Mesendoderm (in vitro differentiated cells): ENCODE measurements around the gene PBX1.

Experiments
- DNase-seq: peaks from one replicate; pipeline ENCODE4 v3.0.0; 2013
- H2AK5ac ChIP-seq: 2 replicates; pipeline ENCODE4 v1.6.1; 2013; ENCODE audit warnings: low read length, inconsistent platforms
- H2BK120ac ChIP-seq: 2 replicates; pipeline ENCODE4 v1.6.1; 2013; ENCODE audit warnings: low read depth, mild to moderate bottlenecking, low read length, moderate library complexity, mixed read lengths
- H2BK15ac ChIP-seq: replicated peaks from 2 replicates; pipeline ENCODE4 v1.6.1; 2013; ENCODE audit warnings: low read depth, mild to moderate bottlenecking, moderate library complexity
- H2BK5ac ChIP-seq: 2 replicates; pipeline ENCODE4 v1.6.1; 2013; ENCODE audit warnings: low read length, inconsistent platforms
- H3K18ac ChIP-seq: 2 replicates; pipeline ENCODE4 v1.6.1; 2013; ENCODE audit warnings: mild to moderate bottlenecking, low read length, mixed read lengths
- H3K23ac ChIP-seq: one replicate; pipeline ENCODE4 v1.6.1; 2013; ENCODE audit warnings: low read length
- H3K27ac ChIP-seq: 2 replicates; pipeline ENCODE4 v1.5.1; 2013; ENCODE audit warnings: low read depth, mild to moderate bottlenecking, inconsistent platforms, low read length, moderate library complexity
- H3K27me3 ChIP-seq: 2 replicates; pipeline ENCODE4 v1.6.1; 2013; ENCODE audit warnings: low read length, control low read depth, mild to moderate bottlenecking, inconsistent platforms; ENCODE audit not compliant: insufficient read depth, poor library complexity
- H3K36me3 ChIP-seq: 2 replicates; pipeline ENCODE4 v1.6.1; 2013; ENCODE audit warnings: low read length, inconsistent platforms; ENCODE audit not compliant: control insufficient read depth, insufficient read depth
- H3K4ac ChIP-seq: one replicate; pipeline ENCODE4 v1.6.1; 2013; ENCODE audit warnings: low read depth, mild to moderate bottlenecking, low read length, moderate library complexity
- H3K4me1 ChIP-seq: 2 replicates; pipeline ENCODE4 v1.6.1; 2013; ENCODE audit warnings: low read depth, low read length, inconsistent platforms; ENCODE audit not compliant: control insufficient read depth
- H3K4me2 ChIP-seq: 2 replicates; pipeline ENCODE4 v1.6.1; 2013; ENCODE audit warnings: low read length
- H3K4me3 ChIP-seq: 2 replicates; pipeline ENCODE4 v1.5.1; 2013; ENCODE audit warnings: mild to moderate bottlenecking, low read length
- H3K56ac ChIP-seq: one replicate; pipeline ENCODE4 v1.6.1; 2013; ENCODE audit warnings: low read length
- H3K79me1 ChIP-seq: 2 replicates; pipeline ENCODE4 v1.6.1; 2013; ENCODE audit warnings: low read length, inconsistent platforms
- H3K79me2 ChIP-seq: 2 replicates; pipeline ENCODE4 v1.6.1; 2013; ENCODE audit warnings: mild to moderate bottlenecking, low read length; ENCODE audit not compliant: control insufficient read depth, insufficient read depth
- H3K9ac ChIP-seq: 2 replicates; pipeline ENCODE4 v1.6.1; 2013; ENCODE audit warnings: low read length, inconsistent platforms
- H4K5ac ChIP-seq: one replicate; pipeline ENCODE4 v1.6.1; 2013; ENCODE audit warnings: low read length
- H4K8ac ChIP-seq: one replicate; pipeline ENCODE4 v1.6.1; 2013; ENCODE audit warnings: low read depth, mild to moderate bottlenecking, control low read depth, low read length, moderate library complexity
- WGBS: extraction: QIAGEN DNeasy Blood & Tissue Kit; methylation state at CpG from one replicate; pipeline ENCODE4 v1.1.7; 2013; ENCODE audit warnings: low lambda C conversion rate, missing lambda C conversion rate; ENCODE audit not compliant: insufficient coverage; ENCODE audit errors: extremely low coverage; 5-methylcytosine and 5-hydroxymethylcytosine counted together

PBX1 gene

DNA sequence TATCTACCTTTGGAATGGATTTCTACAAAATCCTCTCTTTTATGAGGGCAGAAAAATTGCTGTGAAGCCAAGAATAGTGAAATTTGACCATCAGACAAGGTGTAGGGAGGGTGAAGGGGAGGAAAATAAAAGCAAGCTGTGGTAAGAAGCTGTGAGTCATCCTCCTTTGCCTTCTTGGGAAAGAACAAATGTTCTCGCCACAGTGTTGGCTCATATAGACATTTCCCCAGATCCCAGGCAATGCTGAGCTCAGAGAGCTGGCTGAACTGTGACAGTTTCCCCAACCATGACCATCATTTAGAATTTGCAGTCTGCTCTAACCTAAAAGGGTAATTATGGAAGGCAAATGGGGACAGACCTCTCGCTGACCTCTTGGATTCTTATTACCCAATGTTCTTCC is 235.4 kb downstream of the PBX1 start:
- Histone ChIP-seq H2BK120ac (no peak overlapping the region), H4K5ac (no peak overlapping the region), H2AK5ac (no peak overlapping the region), H3K4ac (no peak overlapping the region), H3K9ac (no peak overlapping the region), H3K79me1 (peaks cover 3% of the 10 kb centered on the region), H4K8ac (no peak overlapping the region), H3K23ac (no peak overlapping the region), H3K18ac (no peak overlapping the region), H2BK15ac (no peak overlapping the region), H3K4me2 (no peak overlapping the region), H3K79me2 (peaks cover 4% of the 10 kb centered on the region), H3K4me3 (no peak overlapping the region), H3K56ac (no peak overlapping the region), H3K4me1 (no peaks in the 10 kb centered on the region), H3K36me3 (no peaks in the 10 kb centered on the region), H3K27me3 (no peaks in the 10 kb centered on the region), H3K27ac (no peak overlapping the region), H2BK5ac (no peak overlapping the region)
- no CpG with 5 or more reads among the region's 2 CpGs for WGBS
- no peak for DNase-seq

GRCh38 chr1:164796916-164797315 is 237.9 kb downstream of the PBX1 start:
- Histone ChIP-seq H3K23ac (no peak overlapping the region), H3K9ac (no peak overlapping the region), H4K8ac (no peak overlapping the region), H3K79me1 (no peaks in the 10 kb centered on the region), H3K27me3 (no peaks in the 10 kb centered on the region), H3K56ac (no peak overlapping the region), H3K4me3 (no peak overlapping the region), H3K18ac (no peak overlapping the region), H4K5ac (no peak overlapping the region), H3K4ac (no peak overlapping the region), H3K4me2 (no peak overlapping the region), H3K36me3 (no peaks in the 10 kb centered on the region), H2BK5ac (no peak overlapping the region), H3K4me1 (no peaks in the 10 kb centered on the region), H2BK15ac (no peak overlapping the region), H2BK120ac (no peak overlapping the region), H3K79me2 (no peaks in the 10 kb centered on the region), H2AK5ac (no peak overlapping the region), H3K27ac (no peak overlapping the region)
- no peak for DNase-seq
- whole genome bisulfite sequencing, result no CpG with 5 or more reads among the region's 2 CpGs

GRCh38 chr1:164801246-164801731 is 242.3 kb downstream of the PBX1 start:
- Histone ChIP-seq H3K4me3 (no peak overlapping the region), H3K23ac (no peak overlapping the region), H3K27ac (no peak overlapping the region), H3K4me2 (no peak overlapping the region), H2BK120ac (no peak overlapping the region), H4K8ac (no peak overlapping the region), H3K79me2 (no peaks in the 10 kb centered on the region), H2BK5ac (no peak overlapping the region), H2AK5ac (no peak overlapping the region), H3K4ac (no peak overlapping the region), H3K18ac (no peak overlapping the region), H3K36me3 (no peaks in the 10 kb centered on the region), H3K4me1 (peaks cover 2% of the 10 kb centered on the region), H3K9ac (no peak overlapping the region), H3K27me3 (no peaks in the 10 kb centered on the region), H4K5ac (no peak overlapping the region), H3K56ac (no peak overlapping the region), H3K79me1 (no peaks in the 10 kb centered on the region), H2BK15ac (no peak overlapping the region)
- DNase-seq, result no peak
- no CpG with 5 or more reads among the region's 6 CpGs for WGBS

- no peak for DNase-seq
- no peak overlapping the region for H3K18ac ChIP-seq
- WGBS, result no CpG with 5 or more reads among the region's 7 CpGs
- no peak overlapping the region for H4K5ac ChIP-seq
- H3K27me3 ChIP-seq, result no peaks in the 10 kb centered on the region
- H3K9ac ChIP-seq, result no peak overlapping the region
- H2BK5ac ChIP-seq, result no peak overlapping the region
- H3K4me2 ChIP-seq, result no peak overlapping the region
- no peak overlapping the region for H3K4me3 ChIP-seq
- no peaks in the 10 kb centered on the region for H3K79me2 ChIP-seq
- H3K56ac ChIP-seq, result no peak overlapping the region
- no peak overlapping the region for H3K4ac ChIP-seq
- H3K79me1 ChIP-seq, result no peaks in the 10 kb centered on the region
- H4K8ac ChIP-seq, result no peak overlapping the region
- no peak overlapping the region for H3K23ac ChIP-seq
- no peak overlapping the region for H3K27ac ChIP-seq
- no peak overlapping the region for H2BK120ac ChIP-seq
- no peak overlapping the region for H2AK5ac ChIP-seq
- H3K4me1 ChIP-seq, result peaks cover 2% of the 10 kb centered on the region
- no peak overlapping the region for H2BK15ac ChIP-seq
- no peaks in the 10 kb centered on the region for H3K36me3 ChIP-seq
These were observed 243.0 kb downstream of the PBX1 start for GRCh38 chr1:164801791-164802502.

DNA sequence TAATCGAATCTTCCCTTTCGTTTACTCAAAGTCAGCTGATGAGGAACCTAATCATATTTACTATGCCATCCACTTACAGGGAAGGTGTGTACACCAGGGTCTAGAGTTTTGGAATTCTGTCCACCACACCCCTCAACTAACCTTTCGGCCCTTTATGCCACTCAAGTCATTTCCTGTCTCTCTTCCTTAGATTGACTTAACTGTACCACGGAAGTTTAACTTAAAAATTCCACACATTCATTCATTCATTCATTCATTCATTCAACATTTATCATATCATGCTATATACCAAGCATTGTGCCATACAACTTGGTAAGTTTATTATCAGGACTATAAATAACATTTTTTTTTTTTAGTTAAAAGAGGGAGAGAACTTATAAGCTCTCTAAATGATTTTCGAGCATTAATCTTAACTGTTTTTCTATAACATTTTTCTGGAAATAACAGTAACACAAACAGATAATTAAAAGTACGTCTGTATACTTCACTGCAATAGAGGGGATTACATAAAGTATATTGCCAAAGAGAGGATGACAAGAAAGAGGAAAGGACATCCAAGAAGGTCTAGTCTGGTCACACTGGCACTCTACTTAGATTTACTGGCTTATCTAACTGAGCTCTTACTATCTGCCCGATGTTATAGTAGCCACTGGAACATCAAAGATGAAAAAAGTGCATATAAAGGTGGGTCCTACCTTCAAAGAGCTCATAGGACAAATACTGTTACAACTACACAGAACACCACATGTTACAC is 243.7 kb downstream of the PBX1 start:
- Histone ChIP-seq H2BK120ac (no peak overlapping the region), H3K79me1 (no peaks in the 10 kb centered on the region), H2BK5ac (no peak overlapping the region), H3K56ac (no peak overlapping the region), H3K79me2 (no peaks in the 10 kb centered on the region), H3K23ac (no peak overlapping the region), H3K27me3 (no peaks in the 10 kb centered on the region), H4K5ac (no peak overlapping the region), H3K27ac (no peak overlapping the region), H3K9ac (no peak overlapping the region), H3K36me3 (no peaks in the 10 kb centered on the region), H3K18ac (no peak overlapping the region), H3K4ac (no peak overlapping the region), H2AK5ac (no peak overlapping the region), H3K4me3 (no peak overlapping the region), H3K4me1 (peaks cover 2% of the 10 kb centered on the region), H3K4me2 (no peak overlapping the region), H2BK15ac (no peak overlapping the region), H4K8ac (no peak overlapping the region)
- WGBS, result 100% methylated on average over 1 of the region's 7 CpGs
- no peak for DNase-seq
